Liver (tissue), 9 donors: Measurements from ENCODE around the gene IKZF1. TPM values are rescaled to one million over a fixed set of nuclear protein-coding genes. Genes with fewer than 3 reads are reported as not detected.

ENCODE experiments used
- DNase-seq: peaks from one replicate; pipeline ENCODE4 v3.0.0-alpha.2; 2017; ENCODE audit warnings: low spot score
- H3K27ac ChIP-seq, 2 donors: one replicate each; pipeline ENCODE4 v1.7.0; 2013; ENCODE audit warnings: inconsistent platforms in 2 of 2, low read length in 2 of 2, control low read depth in 1 of 2, low read depth in 1 of 2, mild to moderate bottlenecking in 1 of 2
- H3K27me3 ChIP-seq, 4 donors: one replicate each; pipeline versions ENCODE4 v1.6.1 to v1.7.0; 2013; ENCODE audit warnings: low read length in 3 of 4, inconsistent platforms in 1 of 4, mild to moderate bottlenecking in 1 of 4, moderate library complexity in 1 of 4; ENCODE audit not compliant: control insufficient read depth in 4 of 4, insufficient read depth in 4 of 4
- H3K36me3 ChIP-seq, 4 donors: one replicate each; pipeline versions ENCODE4 v1.6.1 to v1.7.0; 2013; ENCODE audit warnings: low read length in 3 of 4, mild to moderate bottlenecking in 3 of 4, low read depth in 1 of 4, moderate library complexity in 1 of 4; ENCODE audit not compliant: control insufficient read depth in 4 of 4, insufficient read depth in 3 of 4
- H3K4me1 ChIP-seq, 4 donors: one replicate each; pipeline versions ENCODE4 v1.6.1 to v1.7.0; 2013; ENCODE audit warnings: low read length in 3 of 4, mild to moderate bottlenecking in 3 of 4, moderate library complexity in 1 of 4; ENCODE audit not compliant: control insufficient read depth in 4 of 4, insufficient read depth in 4 of 4
- H3K4me3 ChIP-seq, 3 donors: one replicate each; pipeline versions ENCODE4 v1.6.1 to v1.7.0; 2013; ENCODE audit warnings: low read length in 3 of 3, control low read depth in 1 of 3, low read depth in 1 of 3, mild to moderate bottlenecking in 1 of 3
- H3K9ac ChIP-seq, 2 donors: one replicate each; pipeline ENCODE4 v1.7.0; 2013; ENCODE audit warnings: low read length in 2 of 2, mild to moderate bottlenecking in 2 of 2, moderate library complexity in 2 of 2, control low read depth in 1 of 2, low read depth in 1 of 2
- H3K9me3 ChIP-seq, 4 donors: one replicate each; pipeline versions ENCODE4 v1.6.1 to v1.7.0; 2013; ENCODE audit warnings: low read length in 3 of 4; ENCODE audit not compliant: control insufficient read depth in 4 of 4
- EGR1 ChIP-seq, 2 donors: IDR thresholded peaks; 2 replicates each; pipeline ENCODE4 v1.6.1; 2016 to 2018; ENCODE audit warnings: antibody characterized with exemption in 2 of 2, low read depth in 2 of 2
- FOXA1 ChIP-seq: IDR thresholded peaks from 2 replicates; pipeline ENCODE4 v1.6.1; 2016; ENCODE audit warnings: antibody characterized with exemption
- HNF4A ChIP-seq, 2 donors: conservative IDR thresholded peaks; 2 replicates each; pipeline ENCODE4 v1.6.1; 2016; ENCODE audit warnings: antibody characterized with exemption in 2 of 2, mild to moderate bottlenecking in 2 of 2
- HNF4G ChIP-seq: IDR thresholded peaks from 2 replicates; pipeline ENCODE4 v1.6.1; 2016; ENCODE audit warnings: antibody characterized with exemption
- JUND ChIP-seq, 2 donors: IDR thresholded peaks; 2 replicates each; pipeline ENCODE4 v1.6.1; 2016; ENCODE audit warnings: antibody characterized with exemption in 2 of 2
- NR2F2 ChIP-seq: IDR thresholded peaks from 2 replicates; pipeline ENCODE4 v1.6.1; 2016; ENCODE audit warnings: antibody characterized with exemption
- RAD21 ChIP-seq, 2 donors: IDR thresholded peaks; 2 replicates each; pipeline ENCODE4 v1.6.1; 2016; ENCODE audit warnings: antibody characterized with exemption in 2 of 2, mild to moderate bottlenecking in 2 of 2
- RXRA ChIP-seq, 2 donors: IDR thresholded peaks; 2 replicates each; pipeline ENCODE4 v1.6.1; 2017 to 2018; ENCODE audit warnings: antibody characterized with exemption in 2 of 2, mild to moderate bottlenecking in 1 of 2
- TAF1 ChIP-seq: conservative IDR thresholded peaks from 2 replicates; pipeline ENCODE4 v1.6.1; 2016; ENCODE audit warnings: antibody characterized with exemption, mild to moderate bottlenecking
- YY1 ChIP-seq: IDR thresholded peaks from 2 replicates; pipeline ENCODE4 v1.6.1; 2016; ENCODE audit warnings: antibody characterized with exemption, mild to moderate bottlenecking
- WGBS: extraction: QIAGEN DNeasy Blood & Tissue Kit; methylation state at CpG from one replicate; pipeline ENCODE4 v1.1.7; 2013; 5-methylcytosine and 5-hydroxymethylcytosine counted together
- polyA plus RNA-seq, 2 donors: library from polyadenylated mRNA; stranded (reverse) in 1 of 2; unstranded in 1 of 2; fragments of 200-250 nt in 1 of 2; fragments of >200 nt in 1 of 2; fragmentation: Nextera tagmentation in 1 of 2; extraction: Ambion mirVana in 1 of 2; gene quantifications; one replicate each; pipeline versions ENCODE4 v1.2.1 to v1.2.3, GENCODE V29; 2013 to 2015
- total RNA-seq, 2 donors: library from RNA; depleted of rRNA; stranded (reverse); fragments of >200 nt; gene quantifications; one replicate each; pipeline ENCODE4 v1.2.3, GENCODE V29; 2014
- TF ChIP-seq, protein P1 (sequence below): IDR thresholded peaks from 2 replicates; pipeline ENCODE4 v1.6.1; 2016; ENCODE audit warnings: antibody characterized with exemption
- TF ChIP-seq, protein P2 (sequence below): fragments of 150-350 bp; IDR thresholded peaks from 2 replicates; pipeline ENCODE4 v1.5.1; 2017; ENCODE audit warnings: improper control_type of control experiment, low read depth, low read length; ENCODE audit not compliant: missing input control
- TF ChIP-seq, protein P3 (sequence below): IDR thresholded peaks from 2 replicates; pipeline ENCODE4 v1.6.1; 2016; ENCODE audit warnings: antibody characterized with exemption
- TF ChIP-seq, protein P4 (sequence below): IDR thresholded peaks from 2 replicates; pipeline ENCODE4 v1.6.1; 2016; ENCODE audit warnings: antibody characterized with exemption
- donor health status: healthy.
- donor health status: healthy.
- donor health status: healthy.
- donor health status: healthy.
- donor health status: healthy.

The IKZF1 gene
- total and polyA plus RNA-seq, 4 donors = 1.6 to 43.5 (median 6.2) TPM

DNA sequence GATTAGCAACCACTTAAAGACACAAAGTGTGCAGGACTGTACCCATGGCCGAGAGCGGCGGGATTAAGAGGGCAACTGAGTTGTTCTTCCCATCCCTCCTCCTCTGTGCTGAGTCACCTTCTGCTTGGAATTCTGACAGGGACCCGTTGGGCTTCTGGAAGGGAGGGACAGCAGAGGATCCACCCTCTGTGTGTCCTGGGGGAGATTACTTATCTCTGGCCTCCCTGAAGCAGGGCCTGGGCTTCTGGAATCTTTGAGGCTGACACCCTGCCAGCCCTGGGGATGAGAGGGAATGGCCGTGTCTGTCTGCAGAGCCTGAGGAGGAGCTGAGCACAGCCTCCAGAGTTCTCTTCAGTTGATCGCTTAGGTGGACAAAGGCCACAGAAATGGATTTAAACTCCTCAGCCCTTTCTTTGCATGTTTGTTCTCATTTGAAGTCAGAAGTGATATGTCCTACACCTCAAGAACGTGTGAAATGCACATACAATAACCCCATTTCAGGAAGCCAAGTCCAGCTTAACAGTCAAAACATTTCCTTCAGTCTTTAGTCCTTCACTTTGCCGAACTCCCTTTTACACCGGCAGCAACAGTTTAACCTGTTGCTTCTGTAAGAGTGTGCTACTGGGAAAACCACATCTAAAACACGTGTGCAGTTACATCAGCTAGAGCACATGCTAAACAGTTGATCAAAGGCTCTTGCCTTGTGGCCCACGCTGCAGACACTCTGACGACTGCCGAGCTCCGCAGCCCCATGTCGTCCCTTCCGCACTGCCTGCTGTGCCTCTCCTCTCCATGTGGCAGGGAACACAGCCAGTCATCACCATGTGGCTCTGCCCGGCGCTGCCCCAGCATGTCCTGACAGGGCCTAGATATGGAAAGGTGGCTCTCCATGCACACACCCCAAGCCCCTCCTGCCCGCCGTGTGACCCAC lies 55.7 kb downstream of the IKZF1 start:
- H3K27me3 ChIP-seq = peaks cover 0 to 4% (median 0%) of the 10 kb centered on the region in 4 donors
- WGBS = 59% methylated on average over 20 of the region's 20 CpGs
- H3K36me3 ChIP-seq = no peaks in the 10 kb centered on the region
- H3K9me3 ChIP-seq = no peaks in the 10 kb centered on the region
- no peaks in the 10 kb centered on the region for H3K4me1 ChIP-seq
- H3K9ac ChIP-seq = no peak overlapping the region
- peak; percentile 72 for DNase-seq
- no peak overlapping the region for H3K4me3 ChIP-seq
- H3K27ac ChIP-seq = peak overlapping the region in 1 of 2 donors; percentile 23
- no peak for TF ChIP-seq EGR1 (IDR thresholded peaks at IDR 0.05; ENCODE audit: low read depth in 2 of 2)
- TF ChIP-seq, protein P1, sequence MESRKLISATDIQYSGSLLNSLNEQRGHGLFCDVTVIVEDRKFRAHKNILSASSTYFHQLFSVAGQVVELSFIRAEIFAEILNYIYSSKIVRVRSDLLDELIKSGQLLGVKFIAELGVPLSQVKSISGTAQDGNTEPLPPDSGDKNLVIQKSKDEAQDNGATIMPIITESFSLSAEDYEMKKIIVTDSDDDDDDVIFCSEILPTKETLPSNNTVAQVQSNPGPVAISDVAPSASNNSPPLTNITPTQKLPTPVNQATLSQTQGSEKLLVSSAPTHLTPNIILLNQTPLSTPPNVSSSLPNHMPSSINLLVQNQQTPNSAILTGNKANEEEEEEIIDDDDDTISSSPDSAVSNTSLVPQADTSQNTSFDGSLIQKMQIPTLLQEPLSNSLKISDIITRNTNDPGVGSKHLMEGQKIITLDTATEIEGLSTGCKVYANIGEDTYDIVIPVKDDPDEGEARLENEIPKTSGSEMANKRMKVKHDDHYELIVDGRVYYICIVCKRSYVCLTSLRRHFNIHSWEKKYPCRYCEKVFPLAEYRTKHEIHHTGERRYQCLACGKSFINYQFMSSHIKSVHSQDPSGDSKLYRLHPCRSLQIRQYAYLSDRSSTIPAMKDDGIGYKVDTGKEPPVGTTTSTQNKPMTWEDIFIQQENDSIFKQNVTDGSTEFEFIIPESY = no peak
- no peak for TF ChIP-seq RAD21 (IDR thresholded peaks at IDR 0.05)
- no peak for TF ChIP-seq RXRA (IDR thresholded peaks at IDR 0.05)
- TF ChIP-seq HNF4A (conservative IDR thresholded peaks at IDR 0.05) = no peak
- TF ChIP-seq, protein P2, sequence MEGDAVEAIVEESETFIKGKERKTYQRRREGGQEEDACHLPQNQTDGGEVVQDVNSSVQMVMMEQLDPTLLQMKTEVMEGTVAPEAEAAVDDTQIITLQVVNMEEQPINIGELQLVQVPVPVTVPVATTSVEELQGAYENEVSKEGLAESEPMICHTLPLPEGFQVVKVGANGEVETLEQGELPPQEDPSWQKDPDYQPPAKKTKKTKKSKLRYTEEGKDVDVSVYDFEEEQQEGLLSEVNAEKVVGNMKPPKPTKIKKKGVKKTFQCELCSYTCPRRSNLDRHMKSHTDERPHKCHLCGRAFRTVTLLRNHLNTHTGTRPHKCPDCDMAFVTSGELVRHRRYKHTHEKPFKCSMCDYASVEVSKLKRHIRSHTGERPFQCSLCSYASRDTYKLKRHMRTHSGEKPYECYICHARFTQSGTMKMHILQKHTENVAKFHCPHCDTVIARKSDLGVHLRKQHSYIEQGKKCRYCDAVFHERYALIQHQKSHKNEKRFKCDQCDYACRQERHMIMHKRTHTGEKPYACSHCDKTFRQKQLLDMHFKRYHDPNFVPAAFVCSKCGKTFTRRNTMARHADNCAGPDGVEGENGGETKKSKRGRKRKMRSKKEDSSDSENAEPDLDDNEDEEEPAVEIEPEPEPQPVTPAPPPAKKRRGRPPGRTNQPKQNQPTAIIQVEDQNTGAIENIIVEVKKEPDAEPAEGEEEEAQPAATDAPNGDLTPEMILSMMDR = no peak
- TF ChIP-seq HNF4G = no peak
- TF ChIP-seq TAF1 = no peak
- TF ChIP-seq, protein P3, sequence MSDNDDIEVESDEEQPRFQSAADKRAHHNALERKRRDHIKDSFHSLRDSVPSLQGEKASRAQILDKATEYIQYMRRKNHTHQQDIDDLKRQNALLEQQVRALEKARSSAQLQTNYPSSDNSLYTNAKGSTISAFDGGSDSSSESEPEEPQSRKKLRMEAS = no peak
- TF ChIP-seq YY1 = no peak
- TF ChIP-seq JUND (IDR thresholded peaks at IDR 0.05) = no peak
- no peak for TF ChIP-seq FOXA1
- TF ChIP-seq, protein P4, sequence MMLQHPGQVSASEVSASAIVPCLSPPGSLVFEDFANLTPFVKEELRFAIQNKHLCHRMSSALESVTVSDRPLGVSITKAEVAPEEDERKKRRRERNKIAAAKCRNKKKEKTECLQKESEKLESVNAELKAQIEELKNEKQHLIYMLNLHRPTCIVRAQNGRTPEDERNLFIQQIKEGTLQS = no peak
- no peak for TF ChIP-seq NR2F2

DNA sequence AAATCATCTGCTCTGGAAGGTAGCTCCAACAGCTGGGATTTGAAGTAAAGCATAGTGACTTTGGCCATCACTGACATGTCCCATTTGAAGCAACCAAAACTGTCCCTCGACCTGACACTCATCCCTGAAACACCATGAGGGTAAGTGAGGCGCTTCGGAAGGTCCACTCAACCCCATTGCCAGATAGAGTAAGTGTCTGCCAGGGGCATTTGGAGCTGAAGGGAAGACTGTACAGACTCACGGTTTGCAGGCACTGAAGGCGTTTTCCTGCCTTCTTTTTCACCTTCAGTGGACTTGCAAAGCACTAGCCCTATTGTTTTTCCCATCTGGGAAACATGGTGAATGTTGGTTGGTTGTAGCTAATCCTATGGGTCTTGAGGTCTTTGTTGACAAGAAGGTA lies 57.6 kb downstream of the IKZF1 start:
- no peaks in the 10 kb centered on the region for H3K9me3 ChIP-seq
- DNase-seq = no peak
- no peaks in the 10 kb centered on the region for H3K36me3 ChIP-seq
- H3K4me1 ChIP-seq = no peaks in the 10 kb centered on the region
- H3K27ac ChIP-seq = no peak overlapping the region
- peaks cover 0 to 4% (median 0%) of the 10 kb centered on the region in 4 donors for H3K27me3 ChIP-seq
- TF ChIP-seq, protein P3 = no peak
- no peak for TF ChIP-seq EGR1 (IDR thresholded peaks at IDR 0.05; ENCODE audit: low read depth in 2 of 2)
- H3K9ac ChIP-seq = no peak overlapping the region
- no peak overlapping the region for H3K4me3 ChIP-seq
- WGBS = 57% methylated on average over 5 of the region's 5 CpGs
